Kidney epithelial cell (primary cell): ENCODE results near the gene DAPK1. TPM values are rescaled to one million over a fixed set of nuclear protein-coding genes. Genes with fewer than 3 reads are reported as not detected.

ENCODE experiments used
- DNase-seq: peaks from one replicate; pipeline ENCODE4 v3.0.0-alpha.2; 2010; ENCODE audit warnings: low read depth
- H3K27me3 ChIP-seq: 2 replicates; pipeline ENCODE4 v1.6.0; 2011; ENCODE audit warnings: low read length; ENCODE audit not compliant: control insufficient read depth, insufficient read depth
- H3K36me3 ChIP-seq: 2 replicates; pipeline ENCODE4 v1.5.1; 2011; ENCODE audit warnings: low read length; ENCODE audit not compliant: control insufficient read depth, insufficient read depth
- H3K4me3 ChIP-seq: 2 replicates; pipeline ENCODE4 v1.5.1; 2011; ENCODE audit warnings: low read depth, mild to moderate bottlenecking, control low read depth, low read length
- total RNA-seq: library from RNA; depleted of rRNA; stranded (reverse); fragments of >200 nt; gene quantifications from 2 replicates; pipeline ENCODE4 v1.2.3, GENCODE V29; 2015
- TF ChIP-seq, protein P1 (sequence below): IDR thresholded peaks from 2 replicates; pipeline ENCODE4 v1.5.1; 2011; ENCODE audit warnings: mild to moderate bottlenecking, moderate library complexity, low read length, control low read depth, inconsistent platforms; ENCODE audit not compliant: insufficient read depth, poor library complexity, severe bottlenecking

The DAPK1 gene
- total RNA-seq, 1 donor from 2014 or later = 23.5 TPM

DNA sequence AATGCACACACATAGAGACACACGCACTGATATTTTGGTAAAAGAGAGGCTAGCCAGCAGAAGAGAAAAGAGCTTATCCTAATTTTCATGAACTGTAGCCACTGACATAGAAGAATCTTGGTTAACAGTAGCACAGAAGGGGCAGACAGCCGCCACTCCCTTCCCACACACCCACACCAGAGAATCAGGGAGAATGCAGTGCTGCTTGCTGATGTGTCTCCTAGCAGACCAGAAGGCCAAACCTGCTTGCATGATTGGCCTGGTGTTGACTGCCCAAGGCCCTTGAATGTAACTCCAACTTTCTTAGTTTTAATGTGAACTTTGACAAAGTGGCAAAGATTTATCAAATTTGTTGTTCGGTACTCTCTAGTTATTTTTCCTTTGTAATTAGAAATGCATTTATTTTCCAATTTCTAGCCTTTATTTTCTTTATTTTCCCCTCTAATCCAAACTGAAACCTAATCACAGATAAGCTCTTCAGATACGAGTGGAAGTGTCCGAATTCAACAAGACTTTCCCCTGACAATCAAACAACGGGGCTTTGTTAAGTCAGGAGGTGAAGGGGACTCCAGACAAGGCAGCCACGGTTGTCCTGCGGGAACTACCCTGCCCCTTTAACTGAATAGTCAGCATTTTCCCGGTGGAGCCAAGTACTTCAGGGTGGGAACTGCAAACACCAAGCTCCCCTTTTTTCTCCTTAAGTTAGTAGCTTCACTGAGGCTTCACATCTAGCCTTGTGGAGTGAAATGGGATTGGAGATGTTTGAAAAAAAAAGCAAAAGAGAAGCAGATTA, 146.3 kb downstream of the DAPK1 start:
- Histone ChIP-seq H3K36me3 (no peaks in the 10 kb centered on the region), H3K4me3 (no peak overlapping the region), H3K27me3 (no peaks in the 10 kb centered on the region)
- TF ChIP-seq, protein P1, sequence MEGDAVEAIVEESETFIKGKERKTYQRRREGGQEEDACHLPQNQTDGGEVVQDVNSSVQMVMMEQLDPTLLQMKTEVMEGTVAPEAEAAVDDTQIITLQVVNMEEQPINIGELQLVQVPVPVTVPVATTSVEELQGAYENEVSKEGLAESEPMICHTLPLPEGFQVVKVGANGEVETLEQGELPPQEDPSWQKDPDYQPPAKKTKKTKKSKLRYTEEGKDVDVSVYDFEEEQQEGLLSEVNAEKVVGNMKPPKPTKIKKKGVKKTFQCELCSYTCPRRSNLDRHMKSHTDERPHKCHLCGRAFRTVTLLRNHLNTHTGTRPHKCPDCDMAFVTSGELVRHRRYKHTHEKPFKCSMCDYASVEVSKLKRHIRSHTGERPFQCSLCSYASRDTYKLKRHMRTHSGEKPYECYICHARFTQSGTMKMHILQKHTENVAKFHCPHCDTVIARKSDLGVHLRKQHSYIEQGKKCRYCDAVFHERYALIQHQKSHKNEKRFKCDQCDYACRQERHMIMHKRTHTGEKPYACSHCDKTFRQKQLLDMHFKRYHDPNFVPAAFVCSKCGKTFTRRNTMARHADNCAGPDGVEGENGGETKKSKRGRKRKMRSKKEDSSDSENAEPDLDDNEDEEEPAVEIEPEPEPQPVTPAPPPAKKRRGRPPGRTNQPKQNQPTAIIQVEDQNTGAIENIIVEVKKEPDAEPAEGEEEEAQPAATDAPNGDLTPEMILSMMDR = no peak
- DNase-seq = no peak

DNA sequence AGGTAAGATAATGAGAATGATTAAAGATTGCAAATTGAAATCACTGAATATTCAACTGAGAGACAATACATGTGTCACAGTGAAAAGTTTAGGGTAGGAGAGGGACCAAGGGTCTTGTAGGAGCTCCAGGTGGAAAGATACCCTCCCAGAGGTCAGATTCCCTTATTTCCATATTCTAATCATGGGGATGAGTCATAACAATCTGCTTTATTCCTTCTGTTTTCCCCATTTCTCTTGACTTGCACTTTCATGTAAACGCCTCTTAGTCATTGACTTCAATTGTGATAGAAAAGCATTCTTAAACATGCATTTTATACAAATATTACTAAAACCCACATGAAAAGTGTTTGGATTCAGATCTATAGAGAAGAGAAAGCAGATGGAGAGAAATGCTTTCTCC, 147.0 kb downstream of the DAPK1 start:
- TF ChIP-seq, protein P1 = no peak
- no peaks in the 10 kb centered on the region for H3K36me3 ChIP-seq
- no peak overlapping the region for H3K4me3 ChIP-seq
- DNase-seq = no peak
- no peaks in the 10 kb centered on the region for H3K27me3 ChIP-seq

DNA sequence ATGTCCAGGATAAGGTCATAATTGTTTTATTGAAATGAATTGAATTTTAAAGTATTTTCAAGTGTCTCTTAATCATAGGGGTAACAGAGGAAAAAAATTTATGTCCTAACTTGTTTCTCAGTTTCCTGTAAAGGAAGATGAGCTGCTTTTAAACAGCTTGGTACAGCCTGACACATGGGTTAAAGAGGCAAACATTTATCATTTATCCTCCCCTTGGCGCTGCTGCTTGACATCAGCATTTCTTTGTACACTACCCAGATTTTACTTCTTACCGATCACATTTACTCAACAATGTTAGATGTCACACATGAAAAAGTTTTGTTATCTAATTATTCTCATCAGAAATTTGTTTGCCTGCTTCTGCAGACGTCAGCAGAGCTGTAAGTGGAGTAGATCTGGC, 148.9 kb downstream of the DAPK1 start:
- no peak for DNase-seq
- Histone ChIP-seq H3K27me3 (no peaks in the 10 kb centered on the region), H3K4me3 (no peak overlapping the region), H3K36me3 (no peaks in the 10 kb centered on the region)
- TF ChIP-seq, protein P1 = no peak

DNA sequence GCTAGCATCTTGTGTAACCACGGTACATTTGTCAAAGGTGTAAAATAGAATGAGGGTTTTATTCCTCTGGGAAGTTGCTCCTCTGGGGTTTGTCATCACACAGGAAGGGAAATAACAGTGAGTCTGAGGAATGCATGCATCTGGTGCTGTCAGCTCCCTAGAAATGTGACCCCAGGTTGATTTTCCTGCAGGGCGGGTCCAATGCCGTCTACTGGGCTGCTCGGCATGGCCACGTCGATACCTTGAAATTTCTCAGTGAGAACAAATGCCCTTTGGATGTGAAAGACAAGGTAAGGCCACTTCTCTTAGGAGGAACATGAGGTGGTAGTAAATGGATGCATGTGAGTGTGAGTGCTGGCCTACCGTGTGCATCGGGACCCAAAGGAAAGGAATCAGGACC, 149.4 kb downstream of the DAPK1 start:
- Histone ChIP-seq H3K27me3 (no peaks in the 10 kb centered on the region), H3K36me3 (no peaks in the 10 kb centered on the region), H3K4me3 (no peak overlapping the region)
- TF ChIP-seq, protein P1 = no peak
- DNase-seq = no peak

DNA sequence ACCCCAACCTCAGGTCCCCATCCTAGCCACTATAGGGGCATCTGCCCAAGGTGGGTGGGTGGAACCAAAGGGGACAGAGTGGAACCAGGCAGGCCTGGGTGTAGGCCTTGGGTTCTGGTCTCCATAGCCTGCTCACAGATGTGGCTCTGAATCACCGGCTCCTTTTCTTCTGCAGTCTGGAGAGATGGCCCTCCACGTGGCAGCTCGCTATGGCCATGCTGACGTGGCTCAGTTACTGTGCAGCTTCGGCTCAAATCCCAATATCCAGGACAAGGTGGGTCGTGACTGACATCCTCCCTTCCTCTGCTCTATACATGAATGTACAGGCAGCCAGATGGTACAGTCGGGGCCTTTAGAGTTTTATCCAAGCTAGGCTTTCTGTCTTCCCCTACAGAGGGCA, 150.9 kb downstream of the DAPK1 start:
- Histone ChIP-seq H3K36me3 (no peaks in the 10 kb centered on the region), H3K4me3 (no peak overlapping the region), H3K27me3 (no peaks in the 10 kb centered on the region)
- TF ChIP-seq, protein P1 = no peak
- DNase-seq = no peak
